NCI-H69 (cell line): ENCODE results near the gene EPHA1.
"Not testable (repeated sequence)": the region's sequence is repeated elsewhere in the genome, so short reads cannot be mapped to it uniquely, and the experiment has no call there.

Experiments used
- DNase-seq: peaks from one replicate; lab custom pipeline; 2025; lab: John Stamatoyannopoulos, UW

Gene EPHA1

DNA sequence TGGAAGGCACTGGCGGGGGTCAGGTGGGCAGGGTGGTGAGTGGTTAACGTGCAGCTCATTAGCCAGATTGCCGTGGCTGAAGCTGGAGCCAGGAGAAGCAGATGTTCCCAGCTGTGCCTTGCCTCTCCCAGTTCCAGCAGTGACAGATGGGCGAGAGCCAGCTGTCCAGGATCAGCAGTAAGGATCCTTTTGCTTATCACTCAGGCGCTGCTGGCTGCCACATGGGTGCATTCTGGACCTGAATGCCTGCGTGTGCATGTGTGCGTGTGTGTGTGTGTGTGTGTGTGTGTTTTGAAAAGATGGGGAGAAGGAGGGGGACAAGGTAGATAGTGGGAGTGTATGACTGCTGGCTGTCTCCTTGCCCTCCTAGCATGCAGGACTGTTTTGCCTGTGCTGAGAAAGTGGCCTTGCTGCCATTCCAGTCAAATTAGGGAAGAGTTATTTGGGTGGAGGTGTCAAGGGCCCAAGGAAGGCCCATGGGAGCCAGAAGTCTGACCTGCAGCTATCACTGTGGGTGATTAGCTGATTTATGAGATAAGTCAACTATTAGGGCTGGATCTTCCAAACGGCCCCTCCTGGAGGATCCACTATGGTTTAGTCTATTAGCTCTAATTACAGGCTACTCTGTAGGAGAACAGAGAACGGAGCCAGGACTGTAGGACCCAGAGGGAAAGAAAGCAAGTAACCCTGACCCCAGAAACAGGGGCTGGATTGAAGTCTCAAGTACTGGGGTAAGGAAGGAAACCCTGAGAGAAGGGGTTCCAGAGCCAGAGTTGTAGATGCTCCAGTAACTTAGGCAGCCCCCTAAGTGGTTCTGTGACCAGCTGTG lies 3.3 kb downstream of the EPHA1 start:
- DNase-seq, result peak; percentile 52

- not testable (repeated sequence) for DNase-seq
Measured at GRCh38 chr7:143402233-143402632, 6.4 kb downstream of the EPHA1 start.

GRCh38 chr7:143401265-143401664 lies 7.4 kb downstream of the EPHA1 start:
- DNase-seq, result no peak

GRCh38 chr7:143399642-143400041 lies 9.0 kb downstream of the EPHA1 start:
- DNase-seq, result no peak

GRCh38 chr7:143399151-143399550 lies 9.5 kb downstream of the EPHA1 start:
- DNase-seq, result peak; percentile 28

GRCh38 chr7:143398616-143399015 lies 10.0 kb downstream of the EPHA1 start:
- no peak for DNase-seq

GRCh38 chr7:143397710-143398530 lies 10.7 kb downstream of the EPHA1 start:
- no peak for DNase-seq

- DNase-seq, result no peak
Measured at GRCh38 chr7:143396625-143397556, 11.8 kb downstream of the EPHA1 start.

DNA sequence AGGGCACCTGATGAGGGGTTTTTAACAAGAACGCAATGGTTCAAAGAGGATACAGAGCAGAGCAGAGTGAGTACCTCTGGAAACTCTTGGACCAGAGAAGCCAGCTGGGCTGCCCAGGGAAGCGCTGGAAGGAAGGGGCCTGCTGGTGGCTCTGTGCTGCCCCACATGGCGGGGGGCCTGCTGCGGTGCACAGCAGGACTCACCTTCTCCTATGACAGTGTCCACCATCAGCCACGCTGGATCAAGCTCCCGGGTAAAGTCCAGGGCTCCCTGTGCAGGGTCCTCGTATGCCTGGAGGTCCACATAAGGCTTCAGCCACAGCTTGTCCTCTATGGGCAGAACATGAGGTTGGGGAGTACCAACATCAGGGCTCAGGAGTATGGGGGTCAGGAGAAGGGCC lies 12.5 kb downstream of the EPHA1 start:
- DNase-seq, result no peak

- DNase-seq, result no peak
Measured at GRCh38 chr7:143395187-143396149, 13.2 kb downstream of the EPHA1 start.

- DNase-seq, result no peak
Measured at GRCh38 chr7:143394777-143395176, 13.9 kb downstream of the EPHA1 start.

DNA sequence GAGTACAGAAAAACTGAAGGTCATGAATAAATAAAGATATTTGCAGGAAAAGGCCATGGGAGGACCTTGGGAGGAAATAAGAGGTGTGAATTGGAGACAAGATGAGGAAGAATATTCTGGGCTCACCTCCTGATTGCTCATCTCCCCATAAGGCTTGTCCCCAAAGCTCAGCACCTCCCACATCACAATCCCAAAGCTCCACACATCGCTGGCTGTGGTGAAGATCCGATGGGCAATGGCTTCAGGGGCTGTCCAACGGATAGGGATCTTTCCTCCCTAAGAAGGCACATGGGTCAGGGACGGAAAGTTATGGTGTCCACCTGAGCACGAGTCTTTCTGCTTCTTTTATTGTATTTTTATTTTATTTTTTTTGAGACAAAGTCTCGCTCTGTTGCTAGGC lies 14.6 kb downstream of the EPHA1 start:
- no peak for DNase-seq

DNA sequence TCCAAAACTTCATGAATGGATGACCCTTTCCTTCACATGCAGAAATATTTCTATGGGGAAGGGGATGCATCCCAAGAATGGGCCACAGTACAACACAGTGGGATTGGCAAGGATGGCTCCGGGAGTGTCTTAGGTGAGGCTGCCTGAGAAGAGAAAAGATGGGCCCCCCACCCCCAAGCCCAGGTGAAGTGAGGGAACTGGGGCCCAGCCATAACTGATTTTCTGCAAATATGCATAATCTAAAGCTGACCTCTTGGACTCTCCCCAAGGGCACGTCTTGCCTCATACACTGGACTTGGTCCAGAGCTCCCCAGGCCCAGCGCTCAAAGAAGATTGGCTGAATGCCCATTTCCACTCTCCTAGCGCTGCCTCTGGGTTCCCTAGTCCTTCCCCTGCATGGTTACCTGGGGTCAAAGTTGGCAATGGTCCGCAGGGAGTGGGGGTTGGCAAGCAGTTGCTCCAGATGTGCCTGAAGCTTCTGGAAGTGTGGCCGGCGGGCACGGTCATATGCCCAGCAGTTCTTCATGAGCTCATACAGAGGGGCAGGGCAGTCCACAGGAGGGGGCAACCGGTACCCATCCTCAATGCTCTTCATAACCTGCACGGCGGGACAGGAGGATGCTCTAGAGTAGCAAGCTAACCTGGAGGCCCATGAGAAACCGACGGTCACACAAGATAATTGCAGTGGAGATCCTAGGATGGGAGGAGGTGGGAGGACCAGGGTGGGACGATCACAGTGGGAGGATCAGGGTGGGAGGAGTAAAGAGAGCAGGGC lies 15.2 kb downstream of the EPHA1 start:
- no peak for DNase-seq

- no peak for DNase-seq
Measured at GRCh38 chr7:143392875-143393266, 15.8 kb downstream of the EPHA1 start.

DNA sequence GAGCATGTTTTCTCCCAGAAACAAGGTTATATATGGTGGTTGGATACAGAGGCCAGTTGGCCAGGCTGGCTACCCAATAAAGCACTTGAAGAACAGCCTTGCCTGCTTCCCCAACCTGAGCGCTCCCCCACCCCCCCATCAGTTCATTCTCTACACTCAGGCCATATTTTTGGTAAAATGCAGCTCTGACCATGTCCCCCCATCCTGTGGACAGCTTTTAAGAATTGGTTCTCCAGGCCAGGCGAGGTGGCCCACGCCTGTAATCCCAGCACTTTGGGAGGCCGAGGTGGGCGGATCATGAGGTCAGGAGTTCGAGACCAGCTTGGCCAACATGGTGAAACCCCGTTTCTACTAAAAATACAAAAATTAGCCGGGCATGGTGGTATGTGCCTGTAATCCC lies 16.2 kb downstream of the EPHA1 start:
- not testable (repeated sequence) for DNase-seq

- DNase-seq, result no peak
Measured at GRCh38 chr7:143391462-143392404, 16.9 kb downstream of the EPHA1 start.

GRCh38 chr7:143390773-143391317 lies 17.8 kb downstream of the EPHA1 start:
- no peak for DNase-seq

DNA sequence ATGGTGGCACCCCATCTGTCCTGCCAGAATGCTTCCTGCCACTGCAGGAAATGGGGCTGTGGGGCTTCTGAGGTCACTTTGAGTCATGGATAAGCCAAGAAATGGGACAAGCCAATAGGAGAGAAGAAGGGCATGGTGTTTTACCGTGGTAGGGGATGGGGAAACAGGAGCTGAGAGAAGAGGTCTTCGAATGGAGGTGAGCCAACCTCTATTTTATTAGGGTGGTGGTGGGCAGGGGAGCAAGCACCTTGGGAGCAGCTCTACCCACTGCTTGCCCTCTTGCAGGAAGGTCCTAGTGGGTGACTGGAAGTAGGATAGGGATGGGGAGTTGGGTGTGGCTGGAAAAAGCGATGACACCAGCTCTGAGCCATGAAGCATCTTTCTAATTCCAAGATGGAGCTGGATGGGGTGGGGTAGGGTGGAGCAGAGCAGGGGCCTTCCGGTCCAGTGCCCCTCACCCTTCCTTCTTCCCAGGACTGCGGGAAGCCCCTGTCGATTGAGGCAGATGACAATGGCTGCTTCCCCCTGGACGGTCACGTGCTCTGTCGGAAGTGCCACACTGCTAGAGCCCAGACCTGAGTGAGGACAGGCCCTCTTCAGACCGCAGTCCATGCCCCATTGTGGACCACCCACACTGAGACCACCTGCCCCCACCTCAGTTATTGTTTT lies 18.4 kb downstream of the EPHA1 start:
- no peak for DNase-seq
